A549 (cell line): ENCODE results near the gene UBAP2L. TPM values are rescaled to one million over a fixed set of nuclear protein-coding genes. Genes with fewer than 3 reads are reported as not detected.

ENCODE experiments used
- ATAC-seq, 2 experiments: fragments of 200-7000 bp in 1 of 2; fragments of >200 bp in 1 of 2; cut with Nextera tagmentation in 1 of 2; cut with Tn5 transposase in 1 of 2; 3 replicates each; pipeline versions ENCODE4 v1.8.0 to v1.9.1; 2018 to 2020; ENCODE audit warnings: mild to moderate bottlenecking in 1 of 2, moderate library complexity in 1 of 2
- CTCF ChIA-PET: fragments of 300-600 bp; sonication (Branson Sonifier 250); formaldehyde crosslinking; extraction: SDS; loops from one replicate; lab custom pipeline; 2021; ENCODE audit warnings: antibody characterized with exemption, inconsistent platforms; lab: Yijun Ruan, JAX
- POLR2A ChIA-PET: fragments of 350-600 bp; formaldehyde crosslinking; extraction: SDS; loops from one replicate; lab custom pipeline; 2021; ENCODE audit warnings: antibody characterized with exemption, inconsistent platforms; lab: Yijun Ruan, JAX
- DNase-seq, 2 experiments: peaks; one replicate each; pipeline versions ENCODE4 v3.0.0 to v3.0.0-alpha.2; 2011 to 2016; ENCODE audit warnings: low read depth in 1 of 2, low spot score in 1 of 2
- FAIRE-seq: peaks from 2 replicates; lab custom pipeline; 2011; peaks lifted over from hg19 to GRCh38; lab: Jason Lieb, UNC
- H3K27ac ChIP-seq, 2 experiments: fragments of >200 bp; sonication (Bioruptor Twin); formaldehyde crosslinking; 3 replicates each; pipeline ENCODE4 v1.5.1; 2016 to 2017
- H3K4me1 ChIP-seq: fragments of >200 bp; sonication (Bioruptor Twin); formaldehyde crosslinking; 3 replicates; pipeline ENCODE4 v1.6.1; 2016
- H3K4me2 ChIP-seq: fragments of >200 bp; sonication (Bioruptor Twin); formaldehyde crosslinking; 3 replicates; pipeline ENCODE4 v1.6.1; 2016
- H3K4me3 ChIP-seq: fragments of >200 bp; sonication (Bioruptor Twin); formaldehyde crosslinking; 3 replicates; pipeline ENCODE4 v1.5.1; 2016
- H3K9me3 ChIP-seq: fragments of >200 bp; sonication (Bioruptor Twin); formaldehyde crosslinking; 3 replicates; pipeline ENCODE4 v1.6.1; 2016
- BHLHE40 ChIP-seq: IDR thresholded peaks from 2 replicates; pipeline ENCODE4 v1.6.1; 2012; ENCODE audit warnings: low read depth, low read length, inconsistent platforms
- CBX2 ChIP-seq: fragments of 200-600 bp; sonication (generic); IDR thresholded peaks from 2 replicates; pipeline ENCODE4 v1.6.1; 2016; ENCODE audit warnings: low read depth, mild to moderate bottlenecking, borderline replicate concordance
- CEBPB ChIP-seq, 2 experiments: fragments of >200 bp in 1 of 2; sonication (Bioruptor Twin) in 1 of 2; formaldehyde crosslinking in 1 of 2; IDR thresholded peaks; 2 replicates each; pipeline ENCODE4 v1.6.1; 2012 to 2016
- EHMT2 ChIP-seq: fragments of 200-600 bp; sonication (generic); IDR thresholded peaks from 2 replicates; pipeline ENCODE4 v1.6.1; 2016; ENCODE audit warnings: antibody characterized with exemption, low read depth, mild to moderate bottlenecking, moderate library complexity
- EP300 ChIP-seq, 2 experiments: fragments of >200 bp; sonication (Bioruptor Twin); formaldehyde crosslinking; IDR thresholded peaks; 2 replicates in 1 of 2; 3 replicates in 1 of 2; pipeline ENCODE4 v1.6.1; 2016 to 2017
- FOSB ChIP-seq: fragments of 250-450 bp; sonication (Bioruptor Pico); IDR thresholded peaks from 2 replicates; pipeline ENCODE4 v1.5.0; 2020; ENCODE audit warnings: mild to moderate bottlenecking, moderate library complexity
- FOXS1 ChIP-seq: fragments of 250-450 bp; sonication (Bioruptor Pico); IDR thresholded peaks from 2 replicates; pipeline ENCODE4 v1.5.0; 2020; ENCODE audit warnings: mild to moderate bottlenecking, moderate library complexity
- GATA3 ChIP-seq: IDR thresholded peaks from 2 replicates; pipeline ENCODE4 v1.6.1; 2012; ENCODE audit warnings: borderline replicate concordance
- NR3C1 ChIP-seq: fragments of >200 bp; sonication (Bioruptor Twin); formaldehyde crosslinking; IDR thresholded peaks from 3 replicates; pipeline ENCODE4 v1.6.1; 2017
- POLR2A ChIP-seq: IDR thresholded peaks from 2 replicates; pipeline ENCODE4 v1.6.1; 2012; ENCODE audit warnings: mild to moderate bottlenecking, low read length
- RAD21 ChIP-seq, 2 experiments: fragments of >200 bp in 1 of 2; sonication (Bioruptor Twin) in 1 of 2; formaldehyde crosslinking in 1 of 2; IDR thresholded peaks in 1 of 2; conservative IDR thresholded peaks in 1 of 2; 2 replicates in 1 of 2; 3 replicates in 1 of 2; pipeline ENCODE4 v1.6.1; 2012 to 2018; ENCODE audit warnings: inconsistent platforms in 1 of 2
- RARB ChIP-seq: fragments of 250-450 bp; sonication (Bioruptor Pico); IDR thresholded peaks from 2 replicates; pipeline ENCODE4 v1.8.0; 2021; ENCODE audit warnings: mild to moderate bottlenecking, moderate library complexity
- SREBF2 ChIP-seq: fragments of 450-650 bp; IDR thresholded peaks from 2 replicates; pipeline ENCODE4 v1.6.1; 2014; ENCODE audit warnings: mild to moderate bottlenecking, moderate library complexity
- ZSCAN20 ChIP-seq: fragments of 250-450 bp; sonication (Bioruptor Pico); IDR thresholded peaks from 2 replicates; pipeline ENCODE4 v1.8.0; 2022; ENCODE audit warnings: mild to moderate bottlenecking, moderate library complexity
- WGBS: methylation state at CpG from one replicate; pipeline ENCODE4 v1.1.6; 2017; ENCODE audit errors: missing lambda C conversion rate; 5-methylcytosine and 5-hydroxymethylcytosine counted together
- polyA plus RNA-seq, 4 experiments: library from polyadenylated mRNA; depleted of rRNA in 3 of 4; stranded (reverse); fragments of >200 nt; fragmentation: RNase III in 1 of 4; extraction: RNeasy Plus Mini Kit Qiagen cat#74134 plus additional on column Dnase treatment in 1 of 4; gene quantifications; 2 replicates in 3 of 4; 3 replicates in 1 of 4; pipeline ENCODE4 v1.2.3, GENCODE V29; 2011 to 2017
- TF ChIP-seq, protein P1 (sequence below): fragments of 150-350 bp; IDR thresholded peaks from 2 replicates; pipeline ENCODE4 v1.6.1; 2014; ENCODE audit warnings: low read depth, mild to moderate bottlenecking, low read length
- TF ChIP-seq, protein P2 (sequence below): fragments of >200 bp; sonication (Bioruptor Twin); formaldehyde crosslinking; IDR thresholded peaks from 3 replicates; pipeline ENCODE4 v1.5.1; 2016
- TF ChIP-seq, protein P3 (sequence below): IDR thresholded peaks from 2 replicates; pipeline ENCODE4 v1.6.1; 2012; ENCODE audit warnings: low read depth, borderline replicate concordance

The UBAP2L gene
- polyA plus RNA-seq, 2 of the 4 experiments (the other 2 are of a cell fraction): 169 TPM

DNA sequence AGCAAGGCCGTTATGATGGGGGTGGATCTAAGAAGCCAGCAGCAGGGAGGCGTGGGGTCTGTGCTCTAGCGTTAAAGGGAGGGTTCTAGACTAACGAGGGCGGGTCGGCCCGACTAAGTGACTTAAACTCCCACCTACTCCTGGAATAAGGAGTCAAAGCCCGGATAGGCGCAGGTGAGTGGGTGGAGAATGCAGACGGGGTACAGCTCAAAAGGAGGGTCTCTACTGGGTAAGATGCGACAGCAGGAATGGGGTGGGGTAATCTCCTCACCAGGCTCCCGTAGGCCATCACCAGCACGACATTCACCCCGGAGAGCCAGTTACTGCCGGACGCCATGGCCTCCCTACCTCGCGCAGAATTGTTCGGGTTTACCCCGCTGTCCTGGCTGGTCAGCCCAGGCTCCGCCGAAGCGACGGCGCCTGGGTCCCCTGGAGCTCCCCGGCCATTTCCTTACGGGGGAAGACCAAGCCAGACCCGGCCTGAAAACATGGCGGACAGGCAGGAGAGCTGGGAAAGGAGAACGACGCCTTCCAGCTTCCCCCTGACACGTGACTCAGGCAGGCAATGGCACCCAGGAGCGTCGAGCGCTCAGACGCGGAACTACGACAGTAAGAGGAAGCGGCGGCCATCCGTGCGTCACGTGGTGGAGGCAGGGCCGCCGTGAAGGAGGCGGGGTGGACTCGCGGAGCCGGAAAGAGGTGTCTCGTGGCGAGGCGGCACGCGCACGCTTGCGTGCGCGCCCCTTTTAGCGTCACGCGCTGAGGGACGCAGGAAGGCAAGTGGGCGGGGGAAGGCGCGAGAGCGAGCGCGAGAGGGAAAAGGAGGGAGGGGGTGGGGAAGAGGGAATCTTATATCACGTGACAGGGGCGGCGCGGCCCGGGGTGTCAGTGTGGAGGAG is at the start of gene UBAP2L (continued):
- no peak for TF ChIP-seq CEBPB (IDR thresholded peaks at IDR 0.05)
- no peak for TF ChIP-seq EHMT2
- TF ChIP-seq, protein P1, sequence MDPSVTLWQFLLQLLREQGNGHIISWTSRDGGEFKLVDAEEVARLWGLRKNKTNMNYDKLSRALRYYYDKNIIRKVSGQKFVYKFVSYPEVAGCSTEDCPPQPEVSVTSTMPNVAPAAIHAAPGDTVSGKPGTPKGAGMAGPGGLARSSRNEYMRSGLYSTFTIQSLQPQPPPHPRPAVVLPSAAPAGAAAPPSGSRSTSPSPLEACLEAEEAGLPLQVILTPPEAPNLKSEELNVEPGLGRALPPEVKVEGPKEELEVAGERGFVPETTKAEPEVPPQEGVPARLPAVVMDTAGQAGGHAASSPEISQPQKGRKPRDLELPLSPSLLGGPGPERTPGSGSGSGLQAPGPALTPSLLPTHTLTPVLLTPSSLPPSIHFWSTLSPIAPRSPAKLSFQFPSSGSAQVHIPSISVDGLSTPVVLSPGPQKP: no peak

- Histone ChIP-seq H3K4me2 (no peak overlapping the region), H3K27ac (no peak overlapping the region), H3K4me3 (no peak overlapping the region), H3K9me3 (no peaks in the 10 kb centered on the region), H3K4me1 (peaks cover under 1% of the 10 kb centered on the region; the same call in 2 of the 3 replicates)
- no peak for FAIRE-seq
- 97% methylated on average over 4 of the region's 4 CpGs for WGBS
- ChIA-PET POLR2A (no interaction called here), CTCF (interaction anchor here (1.1 kb wide), 1 partner anchor 10 kb away, joined by 5 read pairs; no protein-coding TSS in a partner anchor)
- ATAC-seq: no peak
- no peak for DNase-seq
- TF ChIP-seq, protein P2, sequence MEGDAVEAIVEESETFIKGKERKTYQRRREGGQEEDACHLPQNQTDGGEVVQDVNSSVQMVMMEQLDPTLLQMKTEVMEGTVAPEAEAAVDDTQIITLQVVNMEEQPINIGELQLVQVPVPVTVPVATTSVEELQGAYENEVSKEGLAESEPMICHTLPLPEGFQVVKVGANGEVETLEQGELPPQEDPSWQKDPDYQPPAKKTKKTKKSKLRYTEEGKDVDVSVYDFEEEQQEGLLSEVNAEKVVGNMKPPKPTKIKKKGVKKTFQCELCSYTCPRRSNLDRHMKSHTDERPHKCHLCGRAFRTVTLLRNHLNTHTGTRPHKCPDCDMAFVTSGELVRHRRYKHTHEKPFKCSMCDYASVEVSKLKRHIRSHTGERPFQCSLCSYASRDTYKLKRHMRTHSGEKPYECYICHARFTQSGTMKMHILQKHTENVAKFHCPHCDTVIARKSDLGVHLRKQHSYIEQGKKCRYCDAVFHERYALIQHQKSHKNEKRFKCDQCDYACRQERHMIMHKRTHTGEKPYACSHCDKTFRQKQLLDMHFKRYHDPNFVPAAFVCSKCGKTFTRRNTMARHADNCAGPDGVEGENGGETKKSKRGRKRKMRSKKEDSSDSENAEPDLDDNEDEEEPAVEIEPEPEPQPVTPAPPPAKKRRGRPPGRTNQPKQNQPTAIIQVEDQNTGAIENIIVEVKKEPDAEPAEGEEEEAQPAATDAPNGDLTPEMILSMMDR: no peak
Observed at GRCh38 chr1:154171223-154171583, 49.6 kb upstream of the UBAP2L start.

DNA sequence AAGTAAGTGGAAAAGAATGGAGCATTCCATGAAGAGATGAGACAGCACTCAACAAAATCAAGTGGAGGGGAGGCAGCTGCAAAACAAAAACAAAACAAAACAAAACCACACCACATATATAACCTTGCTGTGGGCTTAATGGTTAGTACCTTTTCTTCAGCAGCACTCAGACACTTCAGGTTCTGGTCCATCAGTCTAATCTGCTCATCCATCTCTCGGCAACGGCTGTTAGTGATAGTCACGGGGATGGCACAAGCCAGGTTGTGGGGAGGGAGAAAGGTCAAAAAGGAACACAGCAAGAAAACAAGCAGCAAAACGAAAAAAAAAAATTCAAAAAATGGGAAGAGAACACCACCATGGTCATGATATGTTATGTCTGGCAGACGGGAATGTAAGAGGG is 48.9 kb upstream of the UBAP2L start:
- H3K4me2 ChIP-seq: no peak overlapping the region
- WGBS: 89% methylated on average over 5 of the region's 5 CpGs
- ATAC-seq: no peak
- POLR2A ChIA-PET: no interaction called here
- no peak for TF ChIP-seq BHLHE40
- TF ChIP-seq EP300 (IDR thresholded peaks at IDR 0.05): no peak
- no peak for TF ChIP-seq RAD21 (conservative IDR thresholded peaks at IDR 0.05 in 1 of 2, IDR thresholded peaks at IDR 0.05 in 1 of 2)
- TF ChIP-seq SREBF2: no peak
- no peak for TF ChIP-seq ZSCAN20 (CRISPR knock-in tag)
- no peak for TF ChIP-seq POLR2A
- no peak for TF ChIP-seq GATA3
- no peak for TF ChIP-seq CEBPB (IDR thresholded peaks at IDR 0.05)
- no peak for TF ChIP-seq CBX2
- TF ChIP-seq, protein P3, sequence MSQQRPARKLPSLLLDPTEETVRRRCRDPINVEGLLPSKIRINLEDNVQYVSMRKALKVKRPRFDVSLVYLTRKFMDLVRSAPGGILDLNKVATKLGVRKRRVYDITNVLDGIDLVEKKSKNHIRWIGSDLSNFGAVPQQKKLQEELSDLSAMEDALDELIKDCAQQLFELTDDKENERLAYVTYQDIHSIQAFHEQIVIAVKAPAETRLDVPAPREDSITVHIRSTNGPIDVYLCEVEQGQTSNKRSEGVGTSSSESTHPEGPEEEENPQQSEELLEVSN: no peak
- TF ChIP-seq NR3C1: no peak
- TF ChIP-seq, protein P1: no peak
- TF ChIP-seq FOXS1 (CRISPR knock-in tag): no peak
- TF ChIP-seq, protein P2: no peak
- no peak for TF ChIP-seq FOSB (CRISPR knock-in tag)
- no peak for TF ChIP-seq RARB (CRISPR knock-in tag)
- TF ChIP-seq, all 56 proteins: peak for 0
- H3K9me3 ChIP-seq: no peaks in the 10 kb centered on the region
- DNase-seq (no peak), FAIRE-seq (no peak)
- no peak overlapping the region for H3K27ac ChIP-seq
- CTCF ChIA-PET: no interaction called here
- H3K4me3 ChIP-seq: no peak overlapping the region
- H3K4me1 ChIP-seq: peaks cover 7% of the 10 kb centered on the region; the same call in 2 of the 3 replicates
